OCI-M2 (cell line): ENCODE measurements around the gene RNFT2.

Experiments
- DNase-seq: peaks from one replicate; lab custom pipeline; 2025; ENCODE audit not compliant: unreplicated experiment; lab: John Stamatoyannopoulos, UW

RNFT2 gene

DNA sequence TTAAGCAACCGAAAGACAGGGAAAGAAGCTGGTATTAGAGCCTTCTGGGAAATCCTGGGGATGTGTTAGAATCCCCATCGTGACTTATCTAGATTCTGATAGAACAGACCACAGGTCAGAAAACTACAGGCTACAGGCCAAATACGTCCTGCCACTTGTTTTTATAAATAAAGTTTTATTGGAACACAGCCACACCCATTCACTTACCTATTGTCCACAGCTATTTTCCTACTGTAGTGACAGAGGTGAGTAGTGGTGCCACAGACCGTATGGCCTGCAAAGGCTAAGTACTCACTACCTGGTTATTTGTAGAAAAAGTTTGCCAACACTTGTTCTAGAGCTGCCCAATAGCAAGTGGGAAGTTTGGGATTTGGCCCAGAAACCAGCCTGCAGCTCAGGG is 89.3 kb downstream of the RNFT2 start:
- no peak for DNase-seq

GRCh38 chr12:116832353-116832752 is 94.2 kb downstream of the RNFT2 start:
- DNase-seq = no peak

DNA sequence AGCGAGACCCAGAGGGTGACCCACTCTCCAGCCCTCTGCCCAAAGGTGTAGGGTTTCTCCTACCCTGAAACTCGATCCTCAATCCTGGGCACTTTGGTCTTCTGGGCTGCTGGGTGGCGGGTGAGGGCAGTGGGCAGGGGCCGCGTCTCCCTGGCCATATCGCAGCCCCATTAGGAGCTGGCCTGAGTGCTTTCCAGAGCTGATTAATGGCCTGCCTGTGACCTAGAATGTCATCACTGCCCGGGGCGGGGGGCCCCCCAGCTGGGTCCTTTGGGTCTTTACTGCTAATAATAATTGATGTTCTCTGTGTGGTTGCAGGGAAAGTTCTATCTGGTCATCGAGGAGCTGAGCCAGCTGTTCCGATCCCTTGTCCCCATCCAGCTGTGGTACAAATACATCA is 95.4 kb downstream of the RNFT2 start:
- no peak for DNase-seq

DNA sequence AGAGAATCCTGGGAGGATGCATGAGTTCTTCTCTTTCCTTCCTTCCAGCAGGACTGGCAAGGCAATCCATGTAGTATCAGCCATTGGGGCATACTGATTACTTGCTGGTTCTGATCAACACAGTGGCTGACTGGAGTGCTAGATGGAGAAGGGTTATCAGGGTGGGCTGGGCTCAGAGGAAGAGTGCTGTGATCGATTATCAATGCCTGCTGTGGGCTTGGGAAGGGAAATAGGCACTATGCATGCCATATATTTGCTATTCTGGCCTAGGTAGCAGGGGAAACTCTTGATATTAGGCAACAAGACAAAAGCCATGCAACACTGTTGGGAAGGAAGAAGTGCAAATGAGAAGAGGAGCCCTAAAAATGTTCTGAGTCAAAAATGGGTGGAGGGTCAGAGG is 97.4 kb downstream of the RNFT2 start:
- no peak for DNase-seq

DNA sequence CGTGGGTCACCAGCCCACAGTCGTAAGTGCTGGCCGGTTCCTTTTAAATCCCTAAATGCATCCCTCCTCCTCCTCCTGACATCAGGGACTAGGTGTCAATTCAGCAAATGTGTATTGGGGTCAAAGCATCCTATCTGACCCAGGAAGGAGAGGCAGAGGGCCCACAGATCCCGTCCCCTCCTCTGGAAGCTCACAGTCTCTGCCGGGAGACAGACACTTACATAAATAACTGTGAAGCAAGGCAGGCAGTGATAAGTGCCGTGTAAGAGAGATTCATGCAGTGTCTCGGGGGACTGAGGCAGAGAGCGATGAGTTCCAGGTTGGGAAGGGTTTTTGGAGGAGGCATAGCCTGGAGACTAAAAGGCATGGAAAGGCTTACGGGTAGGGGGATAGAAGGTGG is 99.0 kb downstream of the RNFT2 start:
- DNase-seq = no peak

DNA sequence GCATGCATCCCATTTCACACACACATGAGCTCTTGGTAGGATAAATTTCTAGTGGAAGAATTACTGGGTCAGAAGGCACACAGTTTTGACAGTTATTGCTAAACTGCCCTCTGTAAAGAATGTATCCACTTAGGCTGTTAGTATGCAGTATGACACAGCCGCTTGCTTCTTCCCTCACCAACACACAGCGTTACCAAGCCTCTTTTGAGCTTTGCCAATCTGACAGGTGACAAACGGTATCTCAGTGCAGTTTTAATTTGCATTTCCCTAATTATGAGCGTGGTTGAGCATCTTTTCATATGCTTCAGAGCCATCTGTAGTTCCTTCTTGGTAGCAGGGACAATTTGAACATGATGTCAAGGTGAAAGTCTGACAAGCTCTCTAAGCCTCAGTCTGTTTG is 100.2 kb downstream of the RNFT2 start:
- no peak for DNase-seq

DNA sequence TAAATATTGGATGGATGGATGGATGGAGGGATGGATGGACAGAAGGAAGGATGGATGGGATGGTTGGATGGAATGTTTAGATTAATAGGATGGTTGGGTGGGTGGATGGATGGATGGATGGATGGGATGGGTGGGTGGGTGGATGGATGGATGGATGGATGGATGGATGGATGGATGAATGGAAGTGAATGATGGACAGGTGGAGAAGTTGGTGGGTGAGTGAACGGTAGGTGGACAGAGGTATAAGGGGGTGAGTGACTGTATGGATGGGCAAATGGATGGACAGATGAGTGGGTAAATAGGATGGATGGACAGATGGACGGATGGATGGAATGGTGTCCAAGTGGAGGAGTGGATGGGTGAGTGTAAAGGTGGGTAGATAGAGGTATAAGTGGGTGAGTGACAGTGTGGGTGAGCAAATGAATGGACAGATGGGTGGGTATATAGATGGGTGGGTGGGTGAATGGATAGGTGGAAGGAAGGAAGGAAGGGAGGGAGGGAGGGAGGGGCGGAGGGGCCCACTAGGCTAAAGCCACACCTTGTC is 101.2 kb downstream of the RNFT2 start:
- DNase-seq = no peak

GRCh38 chr12:116843085-116843484 is 105.0 kb downstream of the RNFT2 start:
- DNase-seq = no peak

GRCh38 chr12:116849216-116849615 is 111.1 kb downstream of the RNFT2 start:
- DNase-seq = no peak

GRCh38 chr12:116852303-116852702 is 114.2 kb downstream of the RNFT2 start:
- no peak for DNase-seq

DNA sequence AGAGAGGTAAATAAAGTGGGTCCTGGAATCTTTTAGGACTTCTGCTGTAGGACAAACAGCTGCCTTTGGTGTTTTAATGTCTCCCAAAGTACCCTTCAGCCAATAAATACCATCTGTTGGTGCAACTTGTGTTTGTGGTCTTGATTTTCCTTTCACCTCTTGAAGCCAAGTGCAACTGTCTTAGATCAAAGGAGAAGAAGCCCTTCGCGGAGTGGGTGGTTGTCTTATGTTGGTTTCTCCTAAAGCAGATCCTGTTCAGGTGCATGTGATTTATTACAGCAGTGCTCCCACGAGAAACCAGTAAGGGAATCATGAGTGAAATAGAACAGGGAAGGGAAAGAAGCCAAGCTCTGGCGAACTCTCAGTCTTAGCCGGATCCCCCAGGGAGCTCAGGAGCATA is 115.4 kb downstream of the RNFT2 start:
- DNase-seq = no peak

DNA sequence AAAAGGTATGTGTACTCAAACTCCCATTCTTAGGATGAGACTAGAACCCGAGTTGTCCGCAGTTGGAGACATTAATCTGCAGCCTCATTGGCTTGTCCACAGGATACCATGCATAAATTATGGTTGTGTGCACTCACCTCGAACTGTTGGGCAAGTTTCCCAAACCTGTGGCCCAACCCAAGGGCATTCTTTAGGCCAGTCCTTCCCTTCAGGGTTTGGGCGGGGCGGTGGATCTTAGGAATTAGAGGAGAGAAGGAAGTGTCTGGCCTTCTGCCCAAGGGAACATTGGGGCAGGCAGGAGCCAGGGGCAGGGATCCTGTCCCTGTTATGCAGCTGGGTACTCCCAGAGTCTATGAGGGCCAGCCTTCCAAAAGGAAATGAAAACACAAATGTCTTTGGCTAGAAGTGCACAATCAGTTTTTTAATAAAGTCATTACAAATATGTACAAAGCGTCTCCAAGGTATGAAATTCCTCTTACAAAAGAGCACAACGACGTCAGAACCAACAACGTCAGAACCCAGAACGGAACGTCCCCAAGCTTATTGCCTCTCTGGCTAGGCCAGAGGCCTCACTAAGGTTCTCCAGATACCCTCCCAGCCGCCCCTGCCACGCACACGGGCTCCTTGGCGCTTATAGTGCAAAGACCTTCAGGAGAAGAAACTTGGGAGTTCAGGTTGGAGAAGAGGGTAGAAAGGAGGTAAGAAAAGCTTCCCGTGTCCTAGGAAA is 117.8 kb downstream of the RNFT2 start:
- DNase-seq = no peak

DNA sequence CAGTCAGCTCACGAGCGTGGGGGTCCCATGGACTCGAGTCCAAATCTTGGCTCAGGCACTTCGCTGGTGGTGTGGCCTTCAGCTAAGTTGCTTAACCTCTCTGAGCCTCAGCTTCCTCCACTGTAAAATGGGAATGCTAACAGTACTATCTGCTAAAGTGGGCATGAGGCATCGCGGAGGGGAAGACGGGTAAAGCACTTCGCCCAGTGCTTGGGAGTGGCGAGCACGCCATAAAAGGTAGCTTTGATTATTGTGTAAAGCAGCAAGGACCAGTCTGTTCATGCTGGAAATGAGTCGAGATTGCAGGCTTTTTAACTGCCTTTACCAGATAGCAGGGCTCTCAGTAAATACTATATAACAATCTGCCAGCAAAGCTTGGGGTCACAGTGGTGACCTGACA is 118.6 kb downstream of the RNFT2 start:
- no peak for DNase-seq

DNA sequence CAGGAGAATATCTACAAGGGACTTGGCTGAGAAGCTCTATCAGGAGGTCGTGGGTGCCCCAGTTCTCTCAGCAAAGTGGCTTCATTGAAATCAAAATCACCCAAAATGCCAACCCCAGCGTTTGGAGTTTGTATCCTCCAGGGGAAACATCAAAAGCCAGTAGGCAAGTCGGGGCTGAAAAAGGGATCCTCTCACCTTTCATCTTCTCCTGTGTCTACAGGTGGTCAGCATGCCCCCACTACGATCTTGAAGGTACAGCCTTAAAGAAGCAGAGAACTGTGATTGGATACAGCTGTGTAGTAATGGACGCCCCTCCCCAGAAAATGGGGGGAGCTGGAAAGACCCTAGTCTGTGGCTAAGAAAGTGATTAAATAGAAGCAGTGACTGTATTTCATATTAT is 121.0 kb downstream of the RNFT2 start:
- DNase-seq = no peak

- DNase-seq = no peak
These were observed 122.1 kb downstream of the RNFT2 start for GRCh38 chr12:116860263-116860662.

DNA sequence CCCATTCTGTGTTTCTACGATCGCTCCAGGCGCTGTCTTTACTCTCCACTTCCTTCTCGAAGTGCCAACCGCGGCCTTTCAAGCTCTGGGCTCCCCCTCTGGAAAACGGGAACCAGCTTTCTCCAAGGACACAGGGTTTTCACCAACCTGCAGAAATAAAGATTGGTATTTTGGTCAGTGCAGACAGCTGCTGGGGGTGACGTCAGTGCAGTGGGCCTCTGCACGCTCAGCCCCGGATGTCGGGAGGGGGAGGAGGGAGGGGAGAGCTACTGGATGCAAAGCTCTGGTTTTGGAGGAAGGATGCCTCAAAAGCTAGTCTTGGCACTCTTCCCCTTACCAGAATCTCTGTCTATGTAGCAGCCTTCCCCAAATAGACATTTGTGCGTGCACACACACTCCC is 123.2 kb downstream of the RNFT2 start:
- DNase-seq = no peak

- DNase-seq = no peak
These were observed 124.1 kb downstream of the RNFT2 start for GRCh38 chr12:116862167-116862566.

DNA sequence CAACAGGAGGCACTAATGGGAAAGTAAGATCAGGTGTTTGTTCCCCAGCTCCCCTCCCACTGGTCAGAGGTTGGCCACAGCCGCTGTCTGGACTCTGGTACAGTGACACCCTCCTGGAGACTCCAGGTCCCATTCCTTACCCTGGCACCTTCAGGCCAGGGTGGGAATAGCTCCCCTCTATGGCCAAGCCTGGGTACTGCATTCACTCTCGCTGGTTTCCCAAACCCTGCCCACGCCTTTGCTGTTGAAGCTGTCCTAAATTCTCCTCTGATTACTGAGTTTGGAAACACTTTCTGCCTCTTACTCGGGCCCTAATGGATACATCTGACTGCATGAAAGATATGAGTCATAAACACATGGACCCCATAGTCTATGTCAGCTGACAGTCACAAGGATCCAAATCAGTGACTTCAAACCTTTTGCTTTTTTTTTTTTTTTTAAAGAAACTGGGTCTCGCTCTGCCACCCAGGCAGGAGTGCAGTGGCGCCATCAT is 125.2 kb downstream of the RNFT2 start:
- no peak for DNase-seq

- no peak for DNase-seq
These were observed 126.5 kb downstream of the RNFT2 start for GRCh38 chr12:116864371-116865160.

DNA sequence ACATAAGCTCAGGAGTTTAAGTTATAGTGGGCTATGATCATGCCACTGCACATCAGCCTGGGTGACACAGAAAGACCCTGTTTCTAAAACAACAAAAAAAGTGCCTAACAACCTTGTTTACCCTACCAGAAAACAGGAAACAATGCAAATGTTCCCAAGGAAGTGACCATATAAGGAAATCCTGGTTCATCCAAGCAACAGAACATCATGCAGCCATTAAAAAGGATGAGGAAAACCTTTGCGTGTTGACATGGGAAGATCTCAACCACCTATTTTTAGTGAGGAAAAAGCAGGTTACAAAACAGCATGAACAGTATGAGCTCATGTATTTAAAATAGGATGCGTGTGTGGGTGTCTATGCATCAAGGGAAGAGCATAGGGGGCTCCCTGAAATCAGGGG is 129.4 kb downstream of the RNFT2 start:
- DNase-seq = no peak

DNA sequence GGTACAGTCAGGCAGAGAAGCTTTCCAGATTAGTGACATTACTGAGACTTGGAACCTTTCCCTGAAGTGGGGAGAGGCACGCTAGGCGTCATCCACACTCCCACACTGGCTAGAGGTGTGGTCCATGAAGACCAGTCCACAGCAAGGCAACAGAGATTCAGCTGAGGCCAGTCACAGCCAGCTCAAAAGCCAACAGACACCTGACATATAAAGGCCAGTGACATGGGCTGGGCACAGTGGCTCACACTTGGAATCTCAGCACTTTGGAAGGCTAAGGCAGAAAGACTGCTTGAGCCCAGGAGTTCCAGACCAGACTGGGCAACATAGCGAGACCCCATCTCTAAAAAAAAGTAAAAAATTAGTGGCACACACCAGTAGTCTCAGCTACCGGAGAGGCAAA is 132.2 kb downstream of the RNFT2 start:
- no peak for DNase-seq

DNA sequence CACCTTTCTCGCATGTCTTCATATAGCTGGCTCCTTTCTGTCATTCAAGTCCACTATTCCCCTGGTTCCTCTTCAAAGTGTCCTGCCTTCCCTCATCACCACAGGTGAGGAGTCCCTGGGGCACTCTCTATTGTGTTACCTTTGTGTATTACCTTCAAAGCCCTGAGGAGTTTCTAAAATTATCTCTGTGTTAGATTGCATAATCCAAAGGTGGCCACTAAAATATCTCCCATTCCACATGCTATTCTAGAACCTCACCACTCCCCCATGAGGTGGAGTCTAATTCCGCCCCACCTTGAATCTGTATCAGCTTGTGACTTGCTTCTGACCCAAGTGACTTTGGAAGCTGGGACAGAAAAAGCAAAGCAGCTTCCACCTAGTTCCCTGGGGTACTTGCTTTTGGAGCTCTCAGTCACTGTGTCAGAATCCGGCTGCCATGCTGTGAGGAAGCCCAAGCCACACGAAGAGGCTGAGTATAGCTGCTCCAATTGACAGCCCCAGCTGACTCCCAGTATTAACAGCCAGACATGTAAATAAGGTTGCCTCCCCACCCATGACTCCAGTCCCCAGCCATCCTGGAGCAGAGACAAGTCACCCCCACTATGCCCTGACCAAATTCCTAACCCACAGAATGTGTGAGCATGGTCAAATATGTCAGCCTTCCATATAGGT is 136.3 kb downstream of the RNFT2 start:
- no peak for DNase-seq
